Nucleus accumbens (tissue), 56 donors: ENCODE data around the gene PLEKHA6.
"Not testable (repeated sequence)": the region's sequence is repeated elsewhere in the genome, so short reads cannot be mapped to it uniquely, and the experiment has no call there.

ENCODE experiments used
- DNase-seq, 56 donors: peaks; one replicate each; lab custom pipeline; 2025; lab: John Stamatoyannopoulos, UW

Gene PLEKHA6

GRCh38 chr1:204320382-204320804, 39.3 kb downstream of the PLEKHA6 start:
- no peak for DNase-seq

GRCh38 chr1:204319462-204319861, 40.3 kb downstream of the PLEKHA6 start:
- peak in 10 of 56 donors; percentile 19 to 65 (median 36) for DNase-seq

- peak in 4 of 56 donors; percentile 16 to 51 (median 23) for DNase-seq
Observed at GRCh38 chr1:204319027-204319426, 40.7 kb downstream of the PLEKHA6 start.

- no peak for DNase-seq
Observed at GRCh38 chr1:204318324-204318723, 41.4 kb downstream of the PLEKHA6 start.

DNA sequence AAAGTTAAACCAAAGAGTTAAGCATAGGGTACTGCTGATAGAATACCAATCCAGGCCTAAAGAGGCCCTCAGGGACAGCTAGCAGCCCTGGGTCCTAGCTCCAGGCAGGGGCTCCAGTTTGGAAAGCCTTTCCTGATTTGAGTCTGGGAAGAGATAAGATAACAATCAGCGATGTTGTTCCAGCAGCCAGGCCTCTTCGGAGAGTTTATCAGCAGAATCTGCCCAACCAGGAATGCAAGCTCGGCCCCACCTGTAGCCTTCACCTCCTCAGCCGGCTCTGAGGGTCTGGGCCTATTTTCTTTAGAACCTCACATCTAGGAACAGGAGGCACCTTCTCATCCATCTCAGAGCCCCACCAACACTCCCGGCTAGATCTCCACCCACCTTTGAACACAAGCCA, 42.6 kb downstream of the PLEKHA6 start:
- DNase-seq, result no peak

GRCh38 chr1:204316164-204316563, 43.6 kb downstream of the PLEKHA6 start:
- DNase-seq, result peak in 16 of 56 donors; percentile 17 to 57 (median 30)

DNA sequence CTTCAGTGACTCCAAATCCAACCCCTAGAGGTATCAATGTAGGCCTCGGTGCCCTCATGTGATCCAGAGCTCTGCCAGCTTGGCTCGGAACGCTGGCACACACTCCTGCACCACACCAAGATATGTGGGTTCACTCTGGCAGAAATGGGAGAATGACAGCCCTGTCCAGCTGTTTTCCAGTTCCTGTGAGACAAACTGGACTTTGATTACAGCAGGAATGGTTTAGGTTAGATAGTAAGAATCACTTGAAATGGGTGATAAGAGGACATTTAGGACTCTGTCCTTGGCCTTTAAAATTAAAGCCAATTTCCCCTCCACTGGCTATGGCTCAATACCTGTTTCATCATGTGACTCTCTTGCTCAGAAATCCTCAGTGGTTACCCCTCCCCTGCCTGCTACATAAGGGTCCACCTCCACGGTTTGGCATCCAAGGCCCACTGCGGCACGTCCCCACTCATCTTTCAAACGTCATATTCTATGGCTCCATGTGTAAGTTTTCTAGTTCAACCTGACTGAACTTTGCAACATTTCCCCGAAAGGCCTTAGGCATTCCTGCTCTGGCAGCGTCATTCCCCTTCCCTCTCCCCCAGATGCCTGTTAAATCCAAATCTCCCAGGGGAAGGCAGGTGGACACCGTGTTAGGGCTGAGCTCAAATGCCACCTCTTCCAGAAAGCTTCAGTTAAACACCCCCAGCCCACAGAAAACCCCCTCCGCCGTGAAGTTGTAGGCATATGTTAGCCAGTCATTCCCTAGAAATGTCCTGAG, 44.7 kb downstream of the PLEKHA6 start:
- DNase-seq, result no peak

- no peak for DNase-seq
Observed at GRCh38 chr1:204314171-204314892, 45.4 kb downstream of the PLEKHA6 start.

GRCh38 chr1:204313675-204314074, 46.1 kb downstream of the PLEKHA6 start:
- DNase-seq, result no peak

DNA sequence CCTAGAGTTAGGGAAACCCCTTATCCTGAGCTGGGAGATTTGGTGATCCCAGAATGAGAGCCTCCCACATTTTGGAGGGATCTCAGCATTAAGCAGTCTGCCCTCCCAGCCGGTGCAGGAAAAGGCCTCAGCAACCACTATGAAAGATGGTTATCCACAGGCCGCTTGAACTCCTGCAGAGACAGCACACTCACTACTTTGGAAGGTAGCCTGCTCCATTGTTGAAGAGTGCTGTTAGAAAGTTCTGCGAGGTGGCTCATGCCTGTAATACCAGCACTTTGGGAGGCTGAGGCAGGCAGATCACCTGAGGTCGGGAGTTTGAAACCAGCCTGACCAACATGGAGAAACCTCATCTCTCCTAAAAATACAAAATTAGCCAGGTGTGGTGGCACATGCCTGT, 48.8 kb downstream of the PLEKHA6 start:
- not testable (repeated sequence) for DNase-seq

GRCh38 chr1:204308023-204308628, 51.6 kb downstream of the PLEKHA6 start:
- DNase-seq, result no peak

GRCh38 chr1:204307334-204307883, 52.3 kb downstream of the PLEKHA6 start:
- DNase-seq, result peak in 9 of 56 donors; percentile 16 to 38 (median 25)

- DNase-seq, result no peak
Observed at GRCh38 chr1:204306076-204306475, 53.7 kb downstream of the PLEKHA6 start.

- DNase-seq, result no peak
Observed at GRCh38 chr1:204304067-204304466, 55.7 kb downstream of the PLEKHA6 start.

DNA sequence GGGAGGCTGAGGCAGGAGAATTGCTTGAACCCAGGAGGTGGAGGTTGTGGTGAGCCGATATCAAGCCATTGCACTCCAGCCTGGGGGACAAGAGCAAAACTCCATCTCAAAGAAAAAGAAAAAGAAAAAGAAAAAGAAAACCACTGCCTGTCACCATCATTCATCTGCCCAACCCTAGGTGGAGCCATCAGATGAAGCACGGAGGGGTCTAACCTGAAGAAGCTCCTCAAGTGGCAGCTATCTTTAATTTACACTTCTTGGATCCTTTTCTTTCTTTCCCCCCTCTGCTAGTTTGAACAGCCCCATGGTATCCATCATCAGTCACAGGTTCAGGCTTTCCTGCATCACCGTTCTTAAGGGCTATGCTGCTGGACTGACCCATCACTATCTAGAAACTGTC, 57.0 kb downstream of the PLEKHA6 start:
- no peak for DNase-seq

GRCh38 chr1:204301171-204301957, 58.4 kb downstream of the PLEKHA6 start:
- no peak for DNase-seq

GRCh38 chr1:204299814-204300365, 59.8 kb downstream of the PLEKHA6 start:
- no peak for DNase-seq

DNA sequence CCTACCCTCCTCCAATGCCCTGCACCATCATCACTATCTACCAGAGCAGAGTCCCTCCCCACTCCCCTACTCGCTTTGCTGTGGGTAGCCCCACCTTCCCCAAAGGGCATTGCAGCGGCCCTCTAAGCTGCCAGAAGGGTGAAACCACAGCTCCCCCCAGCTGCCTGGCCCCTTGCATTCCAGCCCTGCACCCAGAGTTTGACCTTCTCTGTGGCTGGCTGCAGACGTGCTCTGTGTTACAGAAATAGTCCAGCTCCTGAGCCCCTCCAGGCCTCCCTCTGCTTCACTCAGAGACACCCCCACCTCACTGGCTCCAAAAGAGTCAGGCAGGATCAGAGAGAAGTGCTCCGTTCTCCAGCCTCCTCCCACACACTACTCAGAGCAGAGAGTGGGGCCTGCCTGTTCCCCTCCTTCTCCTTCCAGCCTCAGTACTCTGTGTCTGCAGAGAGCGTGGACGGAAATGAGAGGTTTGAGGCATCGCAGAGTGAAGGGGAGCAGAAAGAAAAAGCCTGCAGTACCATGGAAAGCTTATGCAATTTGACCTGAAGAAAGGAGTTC, 63.2 kb downstream of the PLEKHA6 start:
- DNase-seq, result peak in 12 of 56 donors; percentile 21 to 55 (median 40)

DNA sequence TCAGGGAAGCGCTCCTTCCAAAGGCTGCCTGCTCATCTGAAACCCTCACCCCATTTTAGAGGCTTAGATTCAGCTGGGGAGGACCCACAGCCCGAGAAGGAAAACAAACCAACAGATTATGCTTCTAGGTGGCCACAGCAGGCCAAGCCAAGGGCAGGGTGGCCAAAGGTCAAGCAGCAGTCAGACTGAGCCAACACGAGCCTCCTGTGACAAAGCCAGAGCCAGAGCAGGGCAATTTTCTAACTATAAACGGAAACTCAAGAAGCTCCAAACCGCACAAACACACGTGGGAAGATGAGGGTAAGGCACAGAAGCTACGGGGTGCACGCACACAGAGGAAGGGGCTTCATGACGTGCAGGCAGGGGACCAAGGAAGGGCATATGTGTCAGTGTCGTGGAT, 64.1 kb downstream of the PLEKHA6 start:
- no peak for DNase-seq

DNA sequence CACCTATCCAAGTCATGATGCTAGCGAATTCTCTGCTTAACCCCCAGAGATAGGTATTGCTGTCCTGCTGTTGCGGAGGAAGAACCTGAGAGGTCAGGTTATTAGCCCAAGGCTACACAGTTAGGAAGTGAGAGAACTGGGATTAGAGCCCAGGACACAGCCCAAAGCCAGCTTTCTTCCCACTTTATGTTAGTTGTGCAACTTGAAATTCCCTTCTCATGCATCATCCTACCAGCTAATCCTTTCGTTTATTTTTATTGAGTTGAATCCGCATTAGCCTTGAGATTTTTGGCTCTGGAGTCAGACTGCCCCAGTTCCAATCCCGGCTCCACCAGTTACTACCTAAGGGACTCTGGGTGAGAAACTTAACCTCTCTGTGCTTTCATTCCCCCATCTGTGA, 65.4 kb downstream of the PLEKHA6 start:
- no peak for DNase-seq
